GM06990 (cell line): Measurements from ENCODE around the gene FAM83G.
A peak's percentile ranks its signal among the peaks of the same experiment; 100 is the strongest.

ENCODE experiments used
- DNase-seq: peaks from one replicate; pipeline ENCODE4 v3.0.0-alpha.2; 2011; ENCODE audit not compliant: insufficient read length; ENCODE audit errors: extremely low read depth
- H3K27me3 ChIP-seq: replicated peaks from 2 replicates; pipeline ENCODE4 v1.6.0; 2011; ENCODE audit warnings: low read length; ENCODE audit not compliant: control insufficient read depth, insufficient read depth
- H3K36me3 ChIP-seq: 2 replicates; pipeline ENCODE4 v1.5.1; 2011; ENCODE audit warnings: low read length; ENCODE audit not compliant: control insufficient read depth, insufficient read depth
- H3K4me3 ChIP-seq: replicated peaks from 2 replicates; pipeline ENCODE4 v1.5.1; 2011; ENCODE audit warnings: low read depth, mild to moderate bottlenecking, control low read depth, low read length
- TF ChIP-seq, protein P1 (sequence below): IDR thresholded peaks from 2 replicates; pipeline ENCODE4 v1.5.1; 2011; ENCODE audit warnings: low read length, control low read depth, mild to moderate bottlenecking, inconsistent platforms; ENCODE audit not compliant: insufficient read depth, poor library complexity, severe bottlenecking

FAM83G gene

GRCh38 chr17:18965530-18966236, 38.9 kb downstream of the FAM83G start:
- no peaks in the 10 kb centered on the region for H3K27me3 ChIP-seq
- DNase-seq: no peak
- peaks cover 2% of the 10 kb centered on the region; the same call in 1 of the 2 replicates for H3K36me3 ChIP-seq
- TF ChIP-seq, protein P1, sequence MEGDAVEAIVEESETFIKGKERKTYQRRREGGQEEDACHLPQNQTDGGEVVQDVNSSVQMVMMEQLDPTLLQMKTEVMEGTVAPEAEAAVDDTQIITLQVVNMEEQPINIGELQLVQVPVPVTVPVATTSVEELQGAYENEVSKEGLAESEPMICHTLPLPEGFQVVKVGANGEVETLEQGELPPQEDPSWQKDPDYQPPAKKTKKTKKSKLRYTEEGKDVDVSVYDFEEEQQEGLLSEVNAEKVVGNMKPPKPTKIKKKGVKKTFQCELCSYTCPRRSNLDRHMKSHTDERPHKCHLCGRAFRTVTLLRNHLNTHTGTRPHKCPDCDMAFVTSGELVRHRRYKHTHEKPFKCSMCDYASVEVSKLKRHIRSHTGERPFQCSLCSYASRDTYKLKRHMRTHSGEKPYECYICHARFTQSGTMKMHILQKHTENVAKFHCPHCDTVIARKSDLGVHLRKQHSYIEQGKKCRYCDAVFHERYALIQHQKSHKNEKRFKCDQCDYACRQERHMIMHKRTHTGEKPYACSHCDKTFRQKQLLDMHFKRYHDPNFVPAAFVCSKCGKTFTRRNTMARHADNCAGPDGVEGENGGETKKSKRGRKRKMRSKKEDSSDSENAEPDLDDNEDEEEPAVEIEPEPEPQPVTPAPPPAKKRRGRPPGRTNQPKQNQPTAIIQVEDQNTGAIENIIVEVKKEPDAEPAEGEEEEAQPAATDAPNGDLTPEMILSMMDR: no peak
- no peak overlapping the region for H3K4me3 ChIP-seq

- no peaks in the 10 kb centered on the region for H3K27me3 ChIP-seq
- DNase-seq: no peak
- TF ChIP-seq, protein P1: no peak
- H3K36me3 ChIP-seq: no peaks in the 10 kb centered on the region
- no peak overlapping the region for H3K4me3 ChIP-seq
Observed at GRCh38 chr17:18964550-18964949, 40.0 kb downstream of the FAM83G start.

DNA sequence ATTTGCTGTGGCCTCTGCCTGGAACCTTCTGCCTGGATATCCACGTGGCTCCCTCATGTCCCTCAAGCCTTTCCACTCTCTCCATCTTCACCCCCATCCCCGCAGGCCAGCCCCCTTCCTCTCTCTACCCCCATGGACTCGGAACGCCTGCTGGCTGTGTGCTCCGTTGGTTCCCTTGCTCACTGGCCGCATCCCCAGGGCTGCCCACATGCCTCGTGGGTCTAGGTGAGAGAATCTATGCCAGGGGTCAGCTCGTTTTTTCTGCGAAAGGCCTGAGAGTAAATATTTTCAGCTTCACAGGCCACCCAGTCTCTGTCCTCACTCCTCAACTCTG, 40.6 kb downstream of the FAM83G start:
- Histone ChIP-seq H3K36me3 (no peaks in the 10 kb centered on the region), H3K27me3 (no peaks in the 10 kb centered on the region), H3K4me3 (no peak overlapping the region)
- no peak for DNase-seq
- TF ChIP-seq, protein P1: no peak

- TF ChIP-seq, protein P1: no peak
- DNase-seq: peak; percentile 3
Observed at GRCh38 chr17:18963126-18964017, 41.2 kb downstream of the FAM83G start.

GRCh38 chr17:18962494-18962815, 42.1 kb downstream of the FAM83G start:
- Histone ChIP-seq H3K4me3 (no peak overlapping the region), H3K36me3 (no peaks in the 10 kb centered on the region), H3K27me3 (no peaks in the 10 kb centered on the region)
- TF ChIP-seq, protein P1: no peak
- peak; percentile 3 for DNase-seq

More at GRCh38 chr17:18963126-18964017, 41.2 kb downstream of the FAM83G start:
- Histone ChIP-seq H3K27me3 (no peaks in the 10 kb centered on the region), H3K36me3 (no peaks in the 10 kb centered on the region), H3K4me3 (no peak overlapping the region)
